HG02973 (cell line): ENCODE measurements around the gene AGAP9.
"Not testable (repeated sequence)": the region's sequence is repeated elsewhere in the genome, so short reads cannot be mapped to it uniquely, and the experiment has no call there.

Source experiments
- ATAC-seq: cut with Tn5 transposase; IDR thresholded peaks from one replicate; pipeline ENCODE4 v1.9.1; 2021; ENCODE audit warnings: moderate library complexity; ENCODE audit not compliant: unreplicated experiment

Gene AGAP9

GRCh38 chr10:47458466-47459154 is 64.8 kb downstream of the AGAP9 start:
- no peak for ATAC-seq

GRCh38 chr10:47457826-47458225 is 65.6 kb downstream of the AGAP9 start:
- ATAC-seq: no peak

- ATAC-seq: no peak
These were observed 66.0 kb downstream of the AGAP9 start for GRCh38 chr10:47457528-47457820.

- ATAC-seq: no peak
These were observed 66.5 kb downstream of the AGAP9 start for GRCh38 chr10:47456794-47457527.

GRCh38 chr10:47456079-47456785 is 67.2 kb downstream of the AGAP9 start:
- ATAC-seq: no peak

GRCh38 chr10:47455350-47456078 is 67.9 kb downstream of the AGAP9 start:
- ATAC-seq: not testable (repeated sequence)

- ATAC-seq: no peak
These were observed 68.7 kb downstream of the AGAP9 start for GRCh38 chr10:47454780-47455058.

GRCh38 chr10:47454008-47454779 is 69.2 kb downstream of the AGAP9 start:
- no peak for ATAC-seq

GRCh38 chr10:47453141-47454007 is 70.1 kb downstream of the AGAP9 start:
- ATAC-seq: no peak

- no peak for ATAC-seq
These were observed 70.8 kb downstream of the AGAP9 start for GRCh38 chr10:47452495-47453140.

- no peak for ATAC-seq
These were observed 71.4 kb downstream of the AGAP9 start for GRCh38 chr10:47451998-47452494.
